GM18951 (cell line): ENCODE results near the gene ATIC.

ENCODE experiments used
- POLR2A ChIP-seq: IDR thresholded peaks from 4 replicates; pipeline ENCODE4 v1.6.1; 2011; ENCODE audit warnings: mild to moderate bottlenecking; ENCODE audit not compliant: insufficient read length, insufficient read depth; ENCODE audit errors: extremely low read depth
- in situ Hi-C: fragments of 300-500 bp; cut with MboI; formaldehyde crosslinking; loops from one replicate; pipeline ENCODE4 v1.12.0; 2022; ENCODE audit warnings: low sequenced_read_pairs, mixed read lengths, inconsistent platforms; ENCODE audit not compliant: unreplicated experiment

ATIC gene

DNA sequence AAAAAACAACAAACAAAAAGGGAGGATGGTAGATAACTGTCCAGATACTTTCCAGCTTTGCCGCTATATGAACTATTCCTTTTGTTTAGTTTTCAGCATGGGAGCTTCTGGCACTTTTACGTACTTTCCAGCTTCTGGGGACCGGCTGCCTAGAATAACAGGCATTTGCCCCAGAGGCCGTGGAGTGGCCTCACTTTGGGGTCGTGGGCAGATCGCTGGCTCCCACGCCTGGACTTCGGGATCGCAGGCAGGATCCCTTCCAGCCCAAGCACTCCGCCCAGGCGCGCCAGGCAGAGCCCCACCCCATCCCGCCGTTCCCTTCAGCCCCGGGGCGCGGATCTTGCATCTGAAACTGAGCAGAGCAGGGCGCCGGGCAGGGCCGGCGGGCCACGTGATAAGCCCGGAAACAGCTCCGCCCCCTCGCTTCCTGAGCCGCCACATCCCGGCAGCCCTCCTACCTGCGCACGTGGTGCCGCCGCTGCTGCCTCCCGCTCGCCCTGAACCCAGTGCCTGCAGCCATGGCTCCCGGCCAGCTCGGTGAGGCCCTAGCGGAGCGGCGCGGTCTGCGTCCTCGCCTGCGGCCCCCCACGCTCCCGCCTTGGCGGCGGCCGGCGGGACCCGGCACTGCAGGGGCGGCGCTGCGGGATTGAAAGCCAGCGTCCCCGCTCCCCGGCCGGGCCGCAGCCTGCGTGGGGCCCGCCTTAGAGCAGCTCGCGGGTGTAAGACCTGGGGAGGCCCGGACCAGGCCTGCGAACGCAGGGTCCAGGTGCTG, at the start of gene ATIC:
Gene ATIC, plus strand, starts transcription at position 435 of the 772 bp plus-strand sequence. Its CDS starts 84 bp downstream, at position 519.
- TF ChIP-seq POLR2A = peak; percentile 92
- in situ Hi-C loops = no loop called here

- in situ Hi-C loops = no loop called here
- TF ChIP-seq POLR2A = no peak
Measured at GRCh38 chr2:215262303-215262702, 49.6 kb upstream of the ATIC start.

- no peak for TF ChIP-seq POLR2A
- in situ Hi-C loops = no loop called here
Measured at GRCh38 chr2:215262741-215263362, 49.0 kb upstream of the ATIC start.

- no peak for TF ChIP-seq POLR2A
- in situ Hi-C loops = no loop called here
Measured at GRCh38 chr2:215264374-215264773, 47.5 kb upstream of the ATIC start.

DNA sequence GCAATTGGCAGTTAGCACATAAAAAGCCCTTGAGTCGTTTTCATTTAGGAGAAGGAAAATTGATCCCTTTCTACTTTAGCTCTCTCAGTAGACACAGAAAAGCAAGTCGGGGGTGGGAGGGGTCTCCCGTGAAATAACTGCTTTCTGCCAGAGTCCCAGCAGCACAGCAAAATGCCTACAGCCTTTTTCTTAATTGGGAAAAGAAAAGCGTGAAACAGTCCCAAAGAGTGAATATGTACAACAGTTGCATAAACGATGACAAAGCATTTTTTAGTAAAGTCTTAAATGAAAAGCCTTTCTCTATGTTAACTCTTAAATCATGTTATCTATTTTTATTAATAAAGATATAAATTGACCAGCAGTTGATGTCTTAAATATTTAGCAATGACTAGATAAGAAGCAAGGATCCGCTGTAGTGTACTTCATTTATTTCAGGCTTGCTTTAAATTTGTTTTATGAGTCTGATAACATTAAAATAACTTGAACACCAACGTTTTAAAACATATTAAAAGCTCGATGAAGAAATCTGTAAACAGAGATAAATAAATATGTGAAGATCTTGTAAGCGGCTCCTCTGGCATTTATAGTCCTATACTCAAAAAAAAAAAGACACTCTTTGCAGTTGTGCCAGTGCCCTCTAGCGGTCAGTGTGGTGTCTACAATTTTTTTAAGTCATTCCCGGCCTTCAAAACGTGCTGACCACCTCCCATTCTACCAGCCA, 42.3 kb upstream of the ATIC start:
- in situ Hi-C loops = no loop called here
- TF ChIP-seq POLR2A = no peak

DNA sequence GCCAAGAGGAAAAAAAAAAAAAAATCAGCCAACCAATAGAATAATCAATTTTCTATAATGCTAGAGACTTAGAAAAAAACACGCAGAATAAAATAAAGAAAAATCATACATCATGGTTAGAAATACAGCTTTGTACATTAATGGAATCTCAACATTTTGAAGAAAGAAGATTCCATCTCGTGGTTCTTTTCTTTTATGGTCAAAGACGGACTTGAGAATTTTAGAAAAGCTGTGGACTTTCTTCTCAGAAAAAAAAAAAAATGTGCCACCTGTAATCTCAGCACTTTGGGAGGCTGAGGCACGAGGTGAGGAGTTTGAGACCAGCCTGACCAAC, 41.8 kb upstream of the ATIC start:
- TF ChIP-seq POLR2A = no peak
- in situ Hi-C loops = no loop called here

GRCh38 chr2:215271446-215271845, 40.4 kb upstream of the ATIC start:
- in situ Hi-C loops = no loop called here
- no peak for TF ChIP-seq POLR2A

GRCh38 chr2:215272918-215273317, 38.9 kb upstream of the ATIC start:
- TF ChIP-seq POLR2A = no peak
- in situ Hi-C loops = no loop called here

DNA sequence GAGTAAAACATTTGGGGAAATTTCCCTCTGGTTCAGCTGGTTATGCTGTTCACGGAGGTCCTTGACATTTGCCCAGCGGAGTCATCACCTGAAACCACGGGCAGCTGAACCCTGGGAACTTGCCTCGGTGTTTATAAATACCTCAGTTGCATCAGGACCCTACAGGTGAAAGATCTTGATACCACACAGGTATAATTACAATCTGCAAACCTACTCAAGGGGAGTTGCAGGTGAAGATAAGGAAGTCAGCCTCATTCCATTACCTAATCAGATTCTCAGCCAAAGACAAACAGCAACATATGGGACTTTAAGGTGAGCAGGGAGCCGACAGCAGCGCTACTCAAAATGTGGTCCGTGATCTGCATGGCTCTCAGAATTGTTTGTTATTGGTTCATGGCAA, 37.0 kb upstream of the ATIC start:
- no peak for TF ChIP-seq POLR2A
- in situ Hi-C loops = no loop called here

- in situ Hi-C loops = no loop called here
- TF ChIP-seq POLR2A = no peak
Measured at GRCh38 chr2:215275824-215276223, 36.0 kb upstream of the ATIC start.

DNA sequence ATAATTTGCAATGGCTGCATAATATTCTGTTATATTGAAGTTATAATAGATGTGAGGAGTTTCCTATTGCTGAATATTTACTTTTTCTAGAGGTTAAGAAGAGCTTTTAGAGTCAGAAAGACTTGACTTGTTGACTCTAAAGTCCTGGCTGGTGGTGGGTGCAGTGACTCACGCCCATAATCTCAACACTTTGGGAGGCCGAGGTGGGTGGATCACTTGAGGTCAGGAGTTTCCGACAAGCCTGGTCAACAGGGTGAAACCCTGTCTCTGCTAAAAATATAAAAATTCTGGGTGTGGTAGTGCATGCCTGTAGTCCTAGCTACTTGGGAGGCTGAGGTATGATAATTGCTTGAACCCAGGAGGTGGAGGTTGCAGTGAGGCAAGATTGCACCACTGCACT, 33.9 kb upstream of the ATIC start:
- in situ Hi-C loops = no loop called here
- TF ChIP-seq POLR2A = no peak

- TF ChIP-seq POLR2A = no peak
- in situ Hi-C loops = no loop called here
Measured at GRCh38 chr2:215280326-215280725, 31.5 kb upstream of the ATIC start.

GRCh38 chr2:215283221-215283620, 28.6 kb upstream of the ATIC start:
- in situ Hi-C loops = no loop called here
- TF ChIP-seq POLR2A = no peak

DNA sequence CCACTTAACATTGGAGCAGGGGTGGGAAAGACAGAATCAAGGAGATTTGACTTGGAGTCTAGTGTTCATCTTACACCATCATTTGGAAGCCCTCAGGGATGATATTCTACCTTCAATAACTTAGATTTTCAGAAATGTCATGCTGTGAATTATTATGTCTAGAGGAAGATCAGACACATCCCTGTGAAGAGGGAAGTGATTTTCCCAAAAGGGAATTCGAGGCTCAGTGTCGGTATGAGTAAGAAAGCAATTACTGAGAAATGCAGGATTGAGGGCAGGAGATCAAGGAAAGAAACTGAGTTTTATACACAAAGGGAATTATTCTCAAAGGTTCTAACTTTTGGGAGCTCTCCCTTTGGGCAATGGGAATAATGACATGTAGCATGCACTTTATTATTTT, 25.6 kb upstream of the ATIC start:
- in situ Hi-C loops = no loop called here
- no peak for TF ChIP-seq POLR2A

- TF ChIP-seq POLR2A = no peak
- in situ Hi-C loops = no loop called here
Measured at GRCh38 chr2:215288112-215288815, 23.6 kb upstream of the ATIC start.
